Measurements from ENCODE around the gene HTR1E. TPM values are rescaled to one million over a fixed set of nuclear protein-coding genes. Genes with fewer than 3 reads are reported as not detected.
A peak's percentile ranks its signal among the peaks of the same experiment; 100 is the strongest.
"Not testable (repeated sequence)": the region's sequence is repeated elsewhere in the genome, so short reads cannot be mapped to it uniquely, and the experiment has no call there.

The HTR1E gene
- polyA plus RNA-seq, 3 donors: 0.45 to 0.93 (median 0.92) TPM

- no peak for DNase-seq (ENCODE audit: extremely low read depth in 1 of 11, low read depth in 9 of 11, low spot score in 4 of 11)
Measured at GRCh38 chr6:86964029-86964579, 26.8 kb downstream of the HTR1E start.

DNA sequence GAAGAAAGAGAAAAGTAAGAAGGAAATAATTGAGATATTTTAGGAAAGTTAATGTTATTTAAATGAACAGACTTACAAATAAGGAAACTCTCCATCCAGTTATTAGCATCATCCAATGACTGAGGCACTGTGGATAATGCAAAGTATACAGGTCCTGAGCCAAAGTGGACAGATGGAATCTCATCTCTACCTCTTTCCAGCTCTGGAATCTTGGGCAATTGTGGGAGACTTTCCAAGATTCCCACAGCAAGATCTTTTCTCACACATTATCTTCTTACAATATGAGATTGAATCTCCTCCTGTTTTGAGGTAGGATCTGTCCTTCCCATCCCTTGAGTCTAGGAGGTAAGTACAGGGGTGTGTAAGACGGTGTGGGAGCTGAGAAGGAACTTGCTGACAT, 28.9 kb downstream of the HTR1E start:
- no peak for DNase-seq (ENCODE audit: extremely low read depth in 1 of 11, low read depth in 9 of 11, low spot score in 4 of 11)

- DNase-seq (ENCODE audit: extremely low read depth in 1 of 11, low read depth in 9 of 11, low spot score in 4 of 11): no peak
Measured at GRCh38 chr6:86969573-86969972, 32.2 kb downstream of the HTR1E start.

GRCh38 chr6:86973088-86973487, 35.8 kb downstream of the HTR1E start:
- no peak for DNase-seq (ENCODE audit: extremely low read depth in 1 of 11, low read depth in 9 of 11, low spot score in 4 of 11)

GRCh38 chr6:86978251-86978650, 40.9 kb downstream of the HTR1E start:
- no peak for DNase-seq (ENCODE audit: extremely low read depth in 1 of 11, low read depth in 9 of 11, low spot score in 4 of 11)

DNA sequence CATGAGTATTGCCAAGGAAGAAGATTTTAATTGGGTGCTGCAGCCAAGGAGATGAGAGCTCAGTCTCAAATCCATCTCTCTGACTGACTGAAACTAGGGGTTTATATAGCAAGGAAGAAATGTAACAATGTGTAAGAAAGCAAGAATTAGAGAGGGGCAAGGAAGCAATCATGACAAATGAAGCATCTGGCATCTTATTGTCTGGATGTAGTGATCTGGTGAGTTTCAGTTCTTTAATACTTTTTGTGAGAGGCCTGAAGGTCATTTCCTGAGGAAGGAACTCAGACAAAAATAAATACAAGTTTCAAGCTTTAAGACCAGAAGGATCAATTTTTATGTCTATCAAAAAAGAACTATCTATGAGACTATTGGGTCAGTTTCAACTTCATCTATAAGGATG, 64.2 kb downstream of the HTR1E start:
- DNase-seq (ENCODE audit: extremely low read depth in 1 of 11, low read depth in 9 of 11, low spot score in 4 of 11): no peak

DNA sequence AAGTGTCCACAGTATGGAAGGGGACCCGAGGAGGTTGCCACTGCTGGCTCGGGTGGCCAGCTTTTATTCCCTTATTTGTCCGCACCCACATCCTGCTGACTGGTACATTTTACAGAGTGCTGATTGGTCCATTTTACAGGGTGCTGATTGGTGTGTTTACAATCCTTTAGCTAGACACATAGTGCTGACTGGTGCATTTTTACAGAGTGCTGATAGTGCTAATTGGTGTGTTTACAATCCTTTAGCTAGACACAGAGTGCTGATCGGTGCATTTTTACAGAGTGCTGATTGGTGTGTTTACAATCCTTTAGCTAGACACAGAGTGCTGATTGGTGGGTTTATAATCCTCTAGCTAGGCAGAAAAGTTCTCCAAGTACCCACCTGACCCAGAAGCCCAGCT, 65.1 kb downstream of the HTR1E start:
- DNase-seq (ENCODE audit: extremely low read depth in 1 of 11, low read depth in 9 of 11, low spot score in 4 of 11): not testable (repeated sequence)

- not testable (repeated sequence) for DNase-seq (ENCODE audit: extremely low read depth in 1 of 11, low read depth in 9 of 11, low spot score in 4 of 11)
Measured at GRCh38 chr6:87006541-87006940, 69.2 kb downstream of the HTR1E start.

DNA sequence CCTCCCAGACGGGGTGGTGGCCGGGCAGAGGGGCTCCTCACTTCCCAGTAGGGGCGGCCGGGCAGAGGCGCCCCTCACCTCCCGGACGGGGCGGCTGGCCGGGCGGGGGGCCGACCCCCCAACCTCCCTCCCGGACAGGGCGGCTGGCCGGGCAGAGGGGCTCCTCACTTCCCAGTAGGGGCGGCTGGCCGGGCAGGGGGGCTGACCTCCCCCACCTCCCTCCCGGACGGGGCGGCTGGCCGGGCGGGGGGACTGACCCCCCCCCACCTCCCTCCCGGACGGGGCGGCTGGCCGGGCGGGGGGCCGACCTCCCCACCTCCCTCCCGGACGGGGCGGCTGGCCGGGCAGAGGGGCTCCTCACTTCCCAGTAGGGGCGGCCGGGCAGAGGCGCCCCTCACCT, 72.3 kb downstream of the HTR1E start:
- not testable (repeated sequence) for DNase-seq (ENCODE audit: extremely low read depth in 1 of 11, low read depth in 9 of 11, low spot score in 4 of 11)

- DNase-seq (ENCODE audit: extremely low read depth in 1 of 11, low read depth in 9 of 11, low spot score in 4 of 11): no peak
Measured at GRCh38 chr6:87012035-87012434, 74.7 kb downstream of the HTR1E start.

DNA sequence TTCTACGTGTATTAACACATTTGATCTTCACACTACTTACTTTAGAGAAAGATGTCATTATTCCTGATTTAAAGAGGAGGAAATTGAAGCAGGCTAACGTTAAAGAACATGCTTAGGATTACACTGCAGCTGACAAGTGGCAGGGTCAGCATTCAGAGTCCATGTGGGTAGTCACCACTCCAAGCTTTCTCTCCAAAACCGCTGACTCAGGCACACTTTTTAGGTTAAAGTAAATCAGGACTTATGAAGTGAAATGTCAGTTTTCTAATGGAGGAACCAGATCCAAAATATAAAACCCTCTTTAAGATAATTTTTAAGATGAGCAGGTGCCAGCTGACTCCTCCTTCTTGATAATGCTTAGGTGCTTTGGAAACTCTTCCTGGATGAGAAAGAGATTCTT, 75.4 kb downstream of the HTR1E start:
- DNase-seq (ENCODE audit: extremely low read depth in 1 of 11, low read depth in 9 of 11, low spot score in 4 of 11): no peak

DNA sequence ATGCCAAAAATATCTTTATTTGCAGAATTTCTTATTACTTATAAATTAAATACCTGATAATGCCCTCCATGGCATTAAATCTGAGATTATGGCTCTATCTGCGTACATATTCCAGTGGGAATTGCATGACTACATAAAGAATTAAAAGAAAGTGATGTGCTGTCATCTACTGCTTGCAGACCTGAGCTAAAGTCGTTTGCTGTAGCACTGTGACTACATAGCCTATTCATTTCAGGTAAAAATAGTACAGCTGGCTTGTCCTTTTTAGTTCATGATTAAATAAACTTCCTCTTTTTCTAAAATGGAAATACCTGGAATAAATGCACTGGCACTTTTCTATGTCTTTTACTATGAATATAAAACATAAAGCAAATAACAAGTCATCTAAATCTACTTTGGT, 79.4 kb downstream of the HTR1E start:
- DNase-seq (ENCODE audit: extremely low read depth in 1 of 11, low read depth in 9 of 11, low spot score in 4 of 11): no peak

DNA sequence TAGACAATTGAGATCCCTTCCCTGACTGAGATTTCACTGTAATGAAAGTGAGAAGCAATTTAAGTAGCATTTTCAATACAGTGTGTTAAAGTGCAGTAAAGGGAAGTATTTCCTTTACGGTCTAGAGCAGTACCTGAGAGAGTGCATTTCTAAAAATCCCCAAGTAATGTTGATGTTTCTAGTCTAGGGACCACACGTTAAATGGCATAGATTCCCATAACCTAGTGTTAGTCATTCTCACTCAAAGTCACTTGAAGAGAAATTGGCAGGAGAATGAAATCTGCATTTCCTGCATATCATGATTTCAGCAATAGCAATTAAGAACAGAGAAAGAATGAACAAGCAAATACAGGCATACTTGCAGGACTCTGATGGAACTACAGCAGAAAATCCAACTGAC, 89.7 kb downstream of the HTR1E start:
- DNase-seq (ENCODE audit: extremely low read depth in 1 of 11, low read depth in 9 of 11, low spot score in 4 of 11): no peak

GRCh38 chr6:87029711-87030314, 92.5 kb downstream of the HTR1E start:
- peak; percentile 1 to 43 (median 18) for DNase-seq (ENCODE audit: extremely low read depth in 1 of 11, low read depth in 9 of 11, low spot score in 4 of 11)

GRCh38 chr6:87040729-87041128, 103.4 kb downstream of the HTR1E start:
- no peak for DNase-seq (ENCODE audit: extremely low read depth in 1 of 11, low read depth in 9 of 11, low spot score in 4 of 11)

DNA sequence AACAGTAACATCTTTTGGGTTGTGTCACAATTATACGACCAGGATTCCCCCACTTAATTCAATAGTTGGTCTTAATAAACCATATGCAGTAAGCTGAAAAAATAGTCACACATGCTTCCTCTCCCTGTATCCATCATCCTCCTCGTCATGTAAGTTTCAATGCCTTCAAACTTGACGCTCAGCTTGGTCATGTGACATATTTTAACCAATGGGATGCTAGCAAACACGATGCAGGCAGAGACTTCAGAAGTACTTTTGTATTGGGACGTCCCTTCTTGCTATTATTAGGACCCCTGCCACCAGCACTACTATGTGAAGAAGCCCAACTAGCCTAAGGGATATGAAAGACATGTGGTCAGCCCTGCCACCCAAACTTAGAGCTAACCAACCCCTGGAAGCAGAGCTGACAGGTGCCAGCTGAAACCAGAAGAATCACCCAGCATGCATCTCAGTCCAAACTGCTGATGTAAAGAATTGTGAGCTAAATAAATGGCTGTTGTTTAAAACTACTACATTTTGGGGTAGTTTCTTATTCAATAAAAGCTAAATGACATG, 108.3 kb downstream of the HTR1E start:
- no peak for DNase-seq (ENCODE audit: extremely low read depth in 1 of 11, low read depth in 9 of 11, low spot score in 4 of 11)

- no peak for DNase-seq (ENCODE audit: extremely low read depth in 1 of 11, low read depth in 9 of 11, low spot score in 4 of 11)
Measured at GRCh38 chr6:87049779-87050178, 112.5 kb downstream of the HTR1E start.

GRCh38 chr6:87053312-87053711, 116.0 kb downstream of the HTR1E start:
- DNase-seq (ENCODE audit: extremely low read depth in 1 of 11, low read depth in 9 of 11, low spot score in 4 of 11): no peak

DNA sequence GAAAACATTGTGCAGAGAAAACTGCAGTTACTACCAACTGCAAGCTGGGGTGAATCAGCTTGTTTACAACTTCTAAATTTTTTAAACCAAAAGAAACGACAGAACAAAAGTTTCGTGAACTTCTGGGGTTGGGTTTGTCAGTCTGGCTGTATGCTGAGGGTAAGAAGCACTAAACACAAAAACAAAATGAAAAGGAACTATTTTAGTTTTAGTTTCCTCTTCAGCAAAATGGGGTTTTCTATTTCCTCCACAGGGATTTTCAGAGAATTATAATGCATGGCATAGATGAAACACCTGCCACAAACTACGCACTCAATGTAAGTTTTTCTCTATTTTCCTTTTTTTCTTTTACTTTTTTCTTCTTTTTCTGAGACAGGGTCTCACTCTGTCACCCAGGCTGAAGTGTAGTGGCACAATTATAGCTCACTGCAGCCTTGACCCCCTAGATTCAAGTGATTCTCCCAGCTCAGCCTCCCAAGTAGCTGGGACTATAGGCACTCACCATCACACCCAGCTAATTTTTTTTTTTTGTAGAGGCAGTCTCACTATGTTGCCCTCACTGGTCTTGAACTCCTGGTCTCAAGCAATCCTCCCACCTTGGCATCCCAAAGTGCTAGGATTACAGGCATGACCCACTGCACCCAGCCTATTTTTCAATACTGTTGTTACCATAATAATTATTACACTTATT, 117.0 kb downstream of the HTR1E start:
- no peak for DNase-seq (ENCODE audit: extremely low read depth in 1 of 11, low read depth in 9 of 11, low spot score in 4 of 11)

DNA sequence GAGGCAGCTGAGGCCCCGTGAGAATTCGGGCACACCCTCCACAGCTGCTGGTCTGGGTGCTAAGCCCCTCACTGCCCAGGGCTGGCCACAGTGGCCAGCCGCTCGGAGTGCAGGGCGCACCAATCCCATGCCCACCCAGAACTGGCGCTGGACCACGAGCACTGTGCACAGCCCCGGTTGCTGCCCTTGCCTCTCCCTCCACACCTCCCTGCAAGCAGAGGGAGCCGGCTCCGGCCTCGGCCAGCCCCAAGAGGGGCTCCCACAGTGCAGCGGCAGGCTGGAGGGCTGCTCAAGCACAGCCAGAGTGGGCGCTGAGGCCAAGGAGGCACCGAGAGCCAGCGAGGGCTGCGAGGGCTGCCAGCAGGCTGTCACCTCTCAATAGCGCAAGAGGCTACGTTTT, 122.6 kb downstream of the HTR1E start:
- no peak for DNase-seq (ENCODE audit: extremely low read depth in 1 of 11, low read depth in 9 of 11, low spot score in 4 of 11)
